ENCODE results near the gene MRPS9. TPM values are rescaled to one million over a fixed set of nuclear protein-coding genes. Genes with fewer than 3 reads are reported as not detected.

MRPS9 gene
- total and polyA plus RNA-seq, 2 of the 13 experiments (the other 11 are each of a cell fraction or from before 2014, with no cell fraction given): 31.2 to 91.8 TPM

DNA sequence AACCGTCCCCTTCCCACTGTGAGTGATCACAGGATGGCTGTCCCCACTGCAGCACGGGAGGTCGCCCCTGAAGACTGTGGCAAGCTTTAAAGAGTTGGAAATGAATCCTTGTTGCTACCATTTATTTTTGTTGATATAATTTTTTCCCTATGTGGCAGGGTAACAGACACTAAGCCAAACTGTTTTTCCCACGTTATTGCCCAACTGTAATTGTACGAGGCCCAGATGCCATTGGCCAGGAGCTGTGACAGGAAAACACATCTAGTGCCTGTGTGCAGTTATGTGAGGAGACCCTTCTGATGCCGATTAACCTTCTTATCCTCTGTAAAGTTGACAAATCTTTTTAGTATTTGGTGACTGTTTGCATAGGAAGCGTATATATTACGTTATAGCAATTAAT is 44.2 kb downstream of the MRPS9 start (continued):
- TF ChIP-seq ZNF660 (CRISPR knock-in tag; IDR thresholded peaks at IDR 0.05; ENCODE audit: borderline replicate concordance, low read depth) (no peak), HOMEZ (CRISPR knock-in tag; IDR thresholded peaks at IDR 0.05; ENCODE audit: low read depth) (no peak), BRCA1 (CRISPR knock-in tag; IDR thresholded peaks at IDR 0.05) (no peak)

DNA sequence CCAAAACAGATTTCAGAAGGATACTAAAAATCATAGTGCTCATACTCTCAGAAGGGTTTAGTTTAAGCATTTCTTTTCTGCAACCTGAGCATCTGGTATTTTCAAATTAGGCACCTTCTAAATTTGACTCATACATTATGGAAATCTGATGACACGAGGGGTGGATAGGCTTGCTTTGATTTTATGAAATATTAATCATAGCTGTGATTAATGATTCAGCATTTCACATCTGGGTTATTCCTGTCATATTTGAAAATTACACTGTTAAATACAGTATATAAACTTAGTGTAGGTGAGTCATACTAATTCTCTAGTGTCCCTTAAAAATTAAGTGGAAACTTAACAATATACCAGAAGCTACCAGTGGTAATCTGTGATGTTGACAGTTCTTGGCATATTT is 47.7 kb downstream of the MRPS9 start:
- no peaks in the 10 kb centered on the region for H3K79me2 ChIP-seq (ENCODE audit: insufficient read depth, low read length)
- no peak for DNase-seq (ENCODE audit: low spot score)
- in situ Hi-C loops (cut with HindIII; ENCODE audit: extremely low pct_ligation_motif_present, low pct_unique_long_range_greater_than_20kb): no loop called here
- H3K4me1 ChIP-seq (ENCODE audit: insufficient read depth, low read length): no peaks in the 10 kb centered on the region
- H3K36me3 ChIP-seq (replicated peaks in 1 of 2; ENCODE audit: control insufficient read depth in 1 of 2, insufficient read depth in 2 of 2, low read length in 2 of 2): peaks cover 6 to 11% of the 10 kb centered on the region in 2 experiments; a peak in 3 of 5 replicates
- no peak overlapping the region for H2AFZ ChIP-seq (ENCODE audit: low read length)
- H3K27me3 ChIP-seq (ENCODE audit: control insufficient read depth in 1 of 2, insufficient read depth in 2 of 2, low read length in 2 of 2): no peaks in the 10 kb centered on the region
- FAIRE-seq: no peak
- ChIA-PET CTCF (ENCODE audit: low intra/inter-chr PET ratio, low total read pairs) (no interaction called here), POLR2A (no interaction called here)
- H3K9me3 ChIP-seq (ENCODE audit: low read length): no peaks in the 10 kb centered on the region
- intact Hi-C loops (cut with micrococcal nuclease; ENCODE audit: unreplicated experiment): no loop called here
- no peak overlapping the region for H3K4me2 ChIP-seq (ENCODE audit: low read depth, low read length)
- no peak overlapping the region for H3K27ac ChIP-seq (ENCODE audit: extremely low read length, insufficient read depth, low read length)
- WGBS (ENCODE audit: low lambda C conversion rate): 95% methylated on average over 1 of the region's 1 CpG
- ATAC-seq: no peak
- H4K20me1 ChIP-seq (ENCODE audit: insufficient read depth, low read length): no peaks in the 10 kb centered on the region
- BruUV-seq (replicated peaks): no TSS peak
- H3K9ac ChIP-seq (ENCODE audit: insufficient read depth, low read depth, low read length): no peak overlapping the region
- no peak overlapping the region for H3K4me3 ChIP-seq (replicated peaks in 1 of 3; ENCODE audit: insufficient read depth in 1 of 3, low read depth in 2 of 3, low read length in 3 of 3)
- no peak for TF ChIP-seq SMYD3 (CRISPR knock-in tag; IDR thresholded peaks at IDR 0.05)
- TF ChIP-seq ZSCAN20 (CRISPR knock-in tag; IDR thresholded peaks at IDR 0.05; ENCODE audit: borderline replicate concordance): no peak
- no peak for TF ChIP-seq ADNP (CRISPR knock-in tag; IDR thresholded peaks at IDR 0.05)
- TF ChIP-seq ZBTB20 (CRISPR knock-in tag; IDR thresholded peaks at IDR 0.05; ENCODE audit: borderline replicate concordance, low read depth): no peak
- no peak for TF ChIP-seq AKNA (CRISPR knock-in tag; IDR thresholded peaks at IDR 0.05; ENCODE audit: borderline replicate concordance)
- TF ChIP-seq ZNF605 (CRISPR knock-in tag; IDR thresholded peaks at IDR 0.05): no peak
- no peak for TF ChIP-seq ZNF552 (CRISPR knock-in tag; IDR thresholded peaks at IDR 0.05; ENCODE audit: borderline replicate concordance)
- TF ChIP-seq ZNF652 (CRISPR knock-in tag; IDR thresholded peaks at IDR 0.05; ENCODE audit: borderline replicate concordance, low read depth): no peak
- no peak for TF ChIP-seq CHCHD3 (CRISPR knock-in tag; IDR thresholded peaks at IDR 0.05)
- no peak for TF ChIP-seq ZFX (CRISPR knock-in tag; IDR thresholded peaks at IDR 0.05; ENCODE audit: low read depth)
- TF ChIP-seq CEBPG (CRISPR knock-in tag; IDR thresholded peaks at IDR 0.05): no peak
- no peak for TF ChIP-seq TBX2 (CRISPR knock-in tag; IDR thresholded peaks at IDR 0.05; ENCODE audit: borderline replicate concordance)
- no peak for TF ChIP-seq NR2F1 (CRISPR knock-in tag; IDR thresholded peaks at IDR 0.05)
- no peak for TF ChIP-seq ZBTB42 (CRISPR knock-in tag; IDR thresholded peaks at IDR 0.05)
- TF ChIP-seq DNMT1 (CRISPR knock-in tag; IDR thresholded peaks at IDR 0.05): no peak
- TF ChIP-seq ZNF33B (CRISPR knock-in tag; IDR thresholded peaks at IDR 0.05): no peak
- TF ChIP-seq TCF7L2 (IDR thresholded peaks at IDR 0.05; ENCODE audit: low read depth, low read length): no peak

Measured in HepG2 (cell line).